NCI-H1417 (cell line): Measurements from ENCODE around the gene CD177.
"Not testable (repeated sequence)": the region's sequence is repeated elsewhere in the genome, so short reads cannot be mapped to it uniquely, and the experiment has no call there.

Experiments used
- DNase-seq, 3 experiments: peaks; one replicate each; lab custom pipeline; 2025; lab: John Stamatoyannopoulos, UW

CD177 gene

DNA sequence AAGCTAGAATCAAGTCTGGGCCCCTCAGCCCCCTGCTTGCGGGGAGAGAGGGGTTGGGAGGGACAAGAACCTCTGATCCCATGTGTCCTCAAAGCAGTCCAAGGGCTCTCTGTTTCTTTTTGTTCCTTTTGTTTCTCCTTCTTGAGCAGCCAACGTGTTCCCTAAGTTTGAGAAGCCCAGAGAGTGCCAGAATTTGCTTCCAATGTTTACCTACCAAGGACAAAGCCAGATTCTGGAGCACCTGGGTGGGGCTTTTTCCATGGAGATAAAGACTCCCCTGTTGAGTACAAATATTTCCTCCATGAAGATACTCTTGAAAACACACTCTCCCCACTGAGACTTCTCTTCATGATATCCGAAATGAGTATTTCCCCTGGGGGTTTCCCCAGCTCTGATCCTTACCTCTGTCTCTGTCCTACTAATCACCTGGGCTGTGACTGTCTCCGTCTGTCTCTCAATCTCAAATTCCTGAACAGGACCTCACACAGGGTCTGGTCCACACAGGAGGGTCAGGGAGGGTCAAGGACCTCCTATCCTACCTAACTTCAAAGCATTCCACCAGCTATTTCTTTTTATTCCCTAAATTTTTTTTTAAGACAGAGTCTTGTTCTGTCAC, 27.4 kb downstream of the CD177 start:
- no peak for DNase-seq

DNA sequence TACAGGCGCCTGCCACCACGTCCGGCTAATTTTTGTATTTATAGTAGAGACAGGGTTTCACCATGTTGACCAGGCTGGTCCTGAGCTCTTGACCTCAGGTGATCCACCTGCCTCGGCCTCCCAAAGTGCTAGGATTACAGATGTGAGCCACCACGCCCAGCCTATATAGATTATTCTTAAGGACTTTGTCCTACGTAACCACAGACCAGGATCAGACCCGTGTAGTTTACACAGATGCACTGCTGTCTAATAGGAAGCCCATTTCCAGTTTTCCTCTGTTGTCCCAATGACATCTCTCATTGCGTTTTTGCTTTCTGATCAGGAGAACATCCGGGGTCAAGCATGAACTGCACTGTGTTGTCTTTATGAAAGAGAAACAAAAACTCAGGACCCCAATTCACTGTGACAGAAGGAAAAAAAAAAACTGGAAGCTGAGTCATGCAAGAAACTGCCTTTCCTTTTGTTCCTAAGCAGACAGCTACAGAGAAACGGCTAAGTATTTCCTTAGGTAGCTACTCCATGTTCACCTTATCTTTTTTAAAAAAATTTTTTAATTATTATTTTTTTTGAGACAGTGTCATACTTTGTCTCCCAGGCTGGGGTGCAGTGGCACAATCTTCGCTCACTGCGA, 29.2 kb downstream of the CD177 start:
- DNase-seq = not testable (repeated sequence)

DNA sequence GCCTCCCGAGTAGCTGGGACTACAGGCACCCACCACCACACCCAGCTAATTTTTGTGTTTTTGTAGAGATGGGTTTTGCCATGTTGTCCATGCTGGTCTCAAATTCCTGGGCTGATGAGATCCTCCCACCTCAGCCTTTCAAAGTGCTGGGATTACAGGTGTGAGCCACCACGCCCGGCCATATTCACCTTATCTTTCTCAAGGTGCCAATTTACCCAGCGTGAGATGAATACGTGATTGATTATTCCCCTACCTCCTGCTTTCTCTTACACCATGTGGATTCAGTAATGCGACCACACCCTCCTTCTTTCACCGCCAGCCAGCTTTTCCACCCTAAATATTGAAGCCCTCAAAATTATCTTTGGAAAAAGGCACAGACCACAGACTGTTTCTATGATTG, 29.8 kb downstream of the CD177 start:
- peak in 1 of 3 experiments; percentile 13 for DNase-seq

DNA sequence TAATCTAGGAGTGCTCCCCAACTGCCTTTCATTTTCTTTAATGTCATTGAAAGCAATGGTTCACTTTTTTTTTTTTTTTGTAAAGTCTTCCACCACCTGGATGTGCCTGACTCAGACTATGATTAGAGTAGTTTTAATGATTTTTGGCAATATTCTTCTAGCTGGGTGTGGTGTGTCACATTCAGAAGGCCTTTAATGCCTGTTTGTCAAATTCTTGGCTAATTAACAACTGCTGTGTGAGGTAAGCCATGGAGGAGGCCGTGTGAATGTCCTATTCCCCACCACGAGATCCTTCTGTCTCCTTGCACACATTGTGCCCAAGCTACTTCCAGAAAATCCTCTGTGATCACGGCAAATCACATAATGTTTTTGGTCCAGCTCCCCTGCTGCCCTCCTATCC, 30.3 kb downstream of the CD177 start:
- not testable (repeated sequence) for DNase-seq

DNA sequence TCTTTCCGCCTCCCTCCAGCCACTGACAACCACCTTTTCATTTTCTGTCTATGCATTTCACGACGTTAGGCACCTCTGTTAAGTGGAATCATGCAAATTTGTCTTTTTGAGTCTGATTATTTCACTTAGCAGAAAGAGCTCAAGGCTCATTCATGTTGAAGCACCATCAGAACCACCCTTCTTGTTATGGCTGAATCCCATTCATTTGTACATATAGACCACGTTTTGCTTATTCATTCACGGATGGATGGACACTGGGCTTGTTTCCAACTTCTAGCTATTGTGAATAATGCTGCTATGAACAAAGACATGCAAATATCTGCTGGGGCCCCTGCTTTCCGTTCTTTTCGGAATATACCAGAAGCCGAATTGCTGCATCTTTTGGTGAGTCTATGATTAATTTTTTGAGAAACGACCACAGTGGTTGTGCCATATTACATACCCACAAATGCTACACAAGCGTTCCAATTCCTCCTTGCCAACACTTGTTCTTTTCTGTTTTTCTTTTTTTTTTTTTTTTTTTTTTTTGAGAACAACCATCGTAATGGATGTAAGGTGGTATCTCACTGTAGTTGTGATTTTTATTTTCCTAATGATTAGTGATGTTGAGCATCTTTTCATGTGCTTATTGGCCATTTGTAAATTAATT, 37.5 kb downstream of the CD177 start:
- DNase-seq = peak; percentile 12 to 62 (median 19)

DNA sequence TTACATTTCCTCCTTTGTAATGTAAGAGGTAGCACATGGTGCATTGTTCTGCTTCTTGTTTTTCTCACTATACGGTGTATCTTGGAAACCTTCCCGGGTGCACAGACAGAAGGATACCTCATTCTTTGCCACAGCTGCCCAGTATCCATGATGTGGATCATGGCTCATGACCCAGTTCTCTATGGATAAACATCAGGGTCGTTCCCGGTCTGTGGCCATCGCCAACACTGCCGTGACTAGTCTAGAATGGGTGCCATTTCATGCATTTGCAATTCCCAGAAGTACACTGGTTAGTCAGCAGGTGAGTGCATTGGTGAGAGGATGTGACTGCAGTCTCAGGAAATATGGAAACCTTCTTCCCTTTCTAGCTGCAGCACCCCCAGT, 38.1 kb downstream of the CD177 start:
- DNase-seq = not testable (repeated sequence)

DNA sequence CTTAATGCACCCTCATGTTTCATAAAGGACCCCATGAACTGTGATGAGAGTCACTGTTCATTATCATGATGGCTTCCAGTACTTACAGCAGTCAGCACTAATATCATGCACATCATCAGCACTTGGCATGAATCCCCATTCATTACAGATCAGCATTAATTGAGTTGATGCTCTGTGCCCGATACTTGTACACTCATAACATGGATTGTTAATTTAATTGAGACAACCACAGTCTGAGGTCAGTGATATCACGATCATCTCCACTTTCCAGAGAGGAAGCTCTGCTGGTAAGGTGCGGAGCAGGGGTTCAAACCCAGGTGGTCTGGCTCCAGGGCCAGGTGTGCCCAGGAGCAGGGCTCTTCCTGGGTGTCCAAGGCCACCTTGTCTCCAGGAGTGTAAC, 40.0 kb downstream of the CD177 start:
- DNase-seq = not testable (repeated sequence)

DNA sequence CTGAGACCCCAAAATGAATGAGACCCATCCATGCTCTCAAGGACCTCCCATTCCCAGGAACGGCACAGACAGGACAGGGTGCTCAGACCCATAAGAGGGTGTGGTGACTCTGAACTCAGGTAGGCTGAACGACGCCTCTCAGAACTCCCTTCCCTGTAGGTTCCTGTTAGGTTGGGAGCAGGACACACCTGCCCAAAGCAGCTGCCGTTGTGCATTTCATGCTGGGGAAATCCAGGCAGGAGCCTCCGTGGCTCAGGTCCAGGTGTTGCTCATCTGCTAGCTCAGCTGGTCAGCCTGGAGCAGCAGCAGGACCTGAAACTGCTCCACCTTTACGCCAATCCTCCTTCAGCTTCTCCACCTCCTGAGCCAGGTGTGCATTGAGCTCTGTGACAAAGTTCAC, 42.1 kb downstream of the CD177 start:
- DNase-seq = no peak

DNA sequence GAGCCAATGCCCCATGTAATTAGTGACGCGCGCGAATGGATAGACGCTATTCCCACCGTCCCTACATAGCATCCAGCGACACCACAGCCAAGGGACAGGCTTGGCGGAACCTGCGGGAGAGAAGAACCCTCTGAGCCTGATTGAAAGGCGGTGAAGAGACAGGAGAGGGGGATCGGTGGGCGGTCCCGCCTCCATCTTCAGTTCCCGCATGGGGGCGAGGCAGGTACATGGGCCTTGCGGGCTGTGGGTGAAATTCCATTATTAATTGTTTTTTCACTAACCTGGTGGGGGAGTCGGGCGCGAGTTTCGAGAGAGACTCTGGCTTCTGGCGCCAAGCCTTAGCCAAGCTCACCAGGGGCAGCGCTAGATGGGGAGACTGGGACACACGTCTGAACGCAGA, 52.8 kb downstream of the CD177 start:
- DNase-seq = no peak

DNA sequence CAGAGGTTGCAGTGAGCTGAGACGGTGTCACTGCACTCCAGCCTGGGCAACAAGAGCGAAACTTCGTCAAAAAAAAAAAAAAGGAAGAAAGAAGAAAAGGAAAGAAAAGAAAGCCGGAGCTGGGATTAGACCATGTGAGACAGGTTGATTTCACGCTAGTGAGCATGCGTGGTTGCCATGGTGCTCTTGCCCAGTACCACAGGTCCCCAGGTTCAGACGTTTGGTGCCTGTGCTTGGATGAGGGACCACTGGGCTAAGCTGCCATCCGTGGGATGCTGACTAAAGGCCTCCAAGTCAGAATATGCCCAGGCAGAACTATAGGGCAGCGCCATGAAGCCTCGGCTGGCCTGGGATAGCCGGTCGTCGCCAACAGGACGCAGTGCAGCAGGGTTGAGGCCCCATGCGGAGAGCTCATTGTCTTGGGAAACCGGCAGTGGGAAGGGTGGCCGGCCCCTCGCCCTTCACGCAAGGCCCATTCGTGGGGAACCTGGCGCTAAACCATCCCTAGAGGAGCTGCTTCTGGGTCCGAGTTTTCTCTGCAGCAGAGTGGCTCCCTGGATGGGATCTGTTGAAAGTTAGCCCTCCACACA, 54.0 kb downstream of the CD177 start:
- no peak for DNase-seq

DNA sequence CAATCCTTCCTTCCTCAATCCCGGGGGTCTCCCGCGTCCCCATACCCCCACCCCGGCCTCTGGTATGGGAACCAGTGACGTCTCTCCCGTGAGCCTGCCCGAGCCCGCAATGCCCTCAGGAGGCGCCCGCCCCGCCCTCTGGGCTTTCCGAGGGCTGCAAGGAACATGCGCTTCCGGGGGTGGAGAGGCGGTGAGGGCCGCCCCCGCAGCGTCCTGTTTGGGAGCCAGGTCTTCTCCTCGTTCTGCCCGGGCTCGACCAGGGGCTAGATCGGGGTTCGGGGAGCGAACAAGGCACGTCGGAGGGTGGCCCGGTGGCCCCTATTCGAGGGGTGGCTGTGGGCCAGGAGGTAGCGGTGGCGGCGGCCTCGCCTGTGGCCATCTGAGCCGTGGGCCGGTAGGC, 54.6 kb downstream of the CD177 start:
- no peak for DNase-seq

DNA sequence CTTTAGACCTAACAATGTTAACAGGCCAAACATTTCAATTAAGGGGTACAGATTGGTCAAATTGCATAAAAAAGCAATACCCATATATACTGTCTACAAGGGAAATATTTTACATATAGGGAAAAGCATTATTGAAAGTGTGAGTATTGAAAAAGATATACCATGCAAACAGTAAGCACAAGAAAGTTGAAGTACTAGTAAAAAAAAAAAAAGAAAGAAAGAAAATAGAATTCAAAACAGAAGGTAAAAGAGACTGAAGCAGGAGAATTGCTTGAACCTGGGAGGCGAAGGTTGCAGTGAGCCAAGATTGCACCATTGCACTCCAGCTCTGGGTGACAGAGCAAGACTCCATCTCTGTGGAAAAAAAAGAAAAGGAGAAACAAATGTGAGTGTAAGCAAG, 55.9 kb downstream of the CD177 start:
- DNase-seq = no peak

DNA sequence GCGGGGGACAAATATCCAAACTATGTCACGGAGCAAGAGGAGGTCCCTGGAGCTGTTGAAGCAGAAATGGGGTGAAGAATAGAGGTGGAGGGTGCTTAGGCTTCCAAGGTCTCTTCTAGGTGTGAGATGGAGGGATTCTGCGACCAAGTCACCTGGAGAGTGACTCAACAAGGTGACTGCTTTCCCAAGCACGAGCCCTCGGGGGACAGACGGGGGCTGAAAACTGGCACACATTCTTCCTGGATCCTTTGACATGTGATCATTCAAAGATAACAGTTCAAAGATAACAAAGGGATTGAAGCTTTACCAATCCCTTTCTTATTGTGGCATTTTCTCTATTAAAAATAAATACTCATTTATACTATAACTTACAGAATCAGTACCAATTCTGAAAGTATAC, 59.0 kb downstream of the CD177 start:
- DNase-seq = no peak
